Ishikawa (cell line): ENCODE measurements around the gene VWF.

Experiments used
- CEBPB ChIP-seq: IDR thresholded peaks from 2 replicates; pipeline ENCODE4 v1.6.1; 2012
- CREB1 ChIP-seq: IDR thresholded peaks from 2 replicates; pipeline ENCODE4 v1.6.1; 2012; ENCODE audit warnings: low read depth
- EGR1 ChIP-seq: IDR thresholded peaks from 2 replicates; pipeline ENCODE4 v1.6.1; 2012
- EP300 ChIP-seq: IDR thresholded peaks from 2 replicates; pipeline ENCODE4 v1.6.1; 2012; ENCODE audit warnings: borderline replicate concordance
- FOXM1 ChIP-seq: IDR thresholded peaks from 2 replicates; pipeline ENCODE4 v1.6.1; 2012; ENCODE audit warnings: low read depth, borderline replicate concordance
- MAX ChIP-seq: IDR thresholded peaks from 2 replicates; pipeline ENCODE4 v1.6.1; 2012
- NFIC ChIP-seq: IDR thresholded peaks from 2 replicates; pipeline ENCODE4 v1.6.1; 2012
- RAD21 ChIP-seq: IDR thresholded peaks from 2 replicates; pipeline ENCODE4 v1.6.1; 2012; ENCODE audit warnings: low read depth
- TAF1 ChIP-seq: IDR thresholded peaks from 2 replicates; pipeline ENCODE4 v1.6.1; 2012; ENCODE audit warnings: low read depth, mild to moderate bottlenecking
- TCF12 ChIP-seq: IDR thresholded peaks from 2 replicates; pipeline ENCODE4 v1.6.1; 2012; ENCODE audit warnings: low read depth
- TEAD4 ChIP-seq: IDR thresholded peaks from 2 replicates; pipeline ENCODE4 v1.6.1; 2012
- USF1 ChIP-seq: IDR thresholded peaks from 2 replicates; pipeline ENCODE4 v1.6.1; 2012
- YY1 ChIP-seq: IDR thresholded peaks from 2 replicates; pipeline ENCODE4 v1.6.1; 2012; ENCODE audit warnings: low read depth
- ZBTB7A ChIP-seq: IDR thresholded peaks from 2 replicates; pipeline ENCODE4 v1.6.1; 2012; ENCODE audit warnings: low read depth
- TF ChIP-seq, protein P1 (sequence below): IDR thresholded peaks from 2 replicates; pipeline ENCODE4 v1.6.1; 2012; ENCODE audit warnings: low read depth, mild to moderate bottlenecking

Gene VWF

GRCh38 chr12:5977556-5977955, 146.9 kb downstream of the VWF start:
- TF ChIP-seq EGR1 (no peak), FOXM1 (no peak), TEAD4 (no peak), USF1 (no peak), MAX (no peak), CEBPB (no peak), YY1 (no peak), EP300 (no peak), CREB1 (no peak), TCF12 (no peak), ZBTB7A (no peak), TAF1 (no peak), NFIC (no peak), RAD21 (no peak)
- TF ChIP-seq, protein P1, sequence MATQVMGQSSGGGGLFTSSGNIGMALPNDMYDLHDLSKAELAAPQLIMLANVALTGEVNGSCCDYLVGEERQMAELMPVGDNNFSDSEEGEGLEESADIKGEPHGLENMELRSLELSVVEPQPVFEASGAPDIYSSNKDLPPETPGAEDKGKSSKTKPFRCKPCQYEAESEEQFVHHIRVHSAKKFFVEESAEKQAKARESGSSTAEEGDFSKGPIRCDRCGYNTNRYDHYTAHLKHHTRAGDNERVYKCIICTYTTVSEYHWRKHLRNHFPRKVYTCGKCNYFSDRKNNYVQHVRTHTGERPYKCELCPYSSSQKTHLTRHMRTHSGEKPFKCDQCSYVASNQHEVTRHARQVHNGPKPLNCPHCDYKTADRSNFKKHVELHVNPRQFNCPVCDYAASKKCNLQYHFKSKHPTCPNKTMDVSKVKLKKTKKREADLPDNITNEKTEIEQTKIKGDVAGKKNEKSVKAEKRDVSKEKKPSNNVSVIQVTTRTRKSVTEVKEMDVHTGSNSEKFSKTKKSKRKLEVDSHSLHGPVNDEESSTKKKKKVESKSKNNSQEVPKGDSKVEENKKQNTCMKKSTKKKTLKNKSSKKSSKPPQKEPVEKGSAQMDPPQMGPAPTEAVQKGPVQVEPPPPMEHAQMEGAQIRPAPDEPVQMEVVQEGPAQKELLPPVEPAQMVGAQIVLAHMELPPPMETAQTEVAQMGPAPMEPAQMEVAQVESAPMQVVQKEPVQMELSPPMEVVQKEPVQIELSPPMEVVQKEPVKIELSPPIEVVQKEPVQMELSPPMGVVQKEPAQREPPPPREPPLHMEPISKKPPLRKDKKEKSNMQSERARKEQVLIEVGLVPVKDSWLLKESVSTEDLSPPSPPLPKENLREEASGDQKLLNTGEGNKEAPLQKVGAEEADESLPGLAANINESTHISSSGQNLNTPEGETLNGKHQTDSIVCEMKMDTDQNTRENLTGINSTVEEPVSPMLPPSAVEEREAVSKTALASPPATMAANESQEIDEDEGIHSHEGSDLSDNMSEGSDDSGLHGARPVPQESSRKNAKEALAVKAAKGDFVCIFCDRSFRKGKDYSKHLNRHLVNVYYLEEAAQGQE, result no peak

DNA sequence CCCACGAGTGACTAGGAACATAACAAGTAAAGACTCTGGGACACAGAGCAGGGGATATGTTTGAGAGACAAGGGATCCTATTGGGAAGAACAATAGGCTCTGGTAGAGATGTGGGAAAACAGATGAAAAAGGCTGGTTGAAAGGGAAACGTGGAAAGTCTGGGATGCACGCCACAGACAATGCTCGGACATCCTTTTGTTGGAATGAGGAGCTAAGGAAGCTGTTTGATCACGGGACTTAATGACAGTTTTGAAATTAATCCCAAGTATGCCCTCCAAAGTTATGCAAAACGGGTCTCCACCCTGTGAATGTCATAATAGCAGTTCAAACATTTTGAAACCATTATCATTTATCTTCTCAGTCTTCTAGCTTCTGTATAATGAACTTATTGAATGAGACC, 147.8 kb downstream of the VWF start:
- TF ChIP-seq ZBTB7A (no peak), FOXM1 (no peak), MAX (no peak)
- TF ChIP-seq, protein P1, result no peak

- TF ChIP-seq CEBPB (no peak), TAF1 (no peak), FOXM1 (no peak)
Measured at GRCh38 chr12:5976196-5976595, 148.3 kb downstream of the VWF start.

DNA sequence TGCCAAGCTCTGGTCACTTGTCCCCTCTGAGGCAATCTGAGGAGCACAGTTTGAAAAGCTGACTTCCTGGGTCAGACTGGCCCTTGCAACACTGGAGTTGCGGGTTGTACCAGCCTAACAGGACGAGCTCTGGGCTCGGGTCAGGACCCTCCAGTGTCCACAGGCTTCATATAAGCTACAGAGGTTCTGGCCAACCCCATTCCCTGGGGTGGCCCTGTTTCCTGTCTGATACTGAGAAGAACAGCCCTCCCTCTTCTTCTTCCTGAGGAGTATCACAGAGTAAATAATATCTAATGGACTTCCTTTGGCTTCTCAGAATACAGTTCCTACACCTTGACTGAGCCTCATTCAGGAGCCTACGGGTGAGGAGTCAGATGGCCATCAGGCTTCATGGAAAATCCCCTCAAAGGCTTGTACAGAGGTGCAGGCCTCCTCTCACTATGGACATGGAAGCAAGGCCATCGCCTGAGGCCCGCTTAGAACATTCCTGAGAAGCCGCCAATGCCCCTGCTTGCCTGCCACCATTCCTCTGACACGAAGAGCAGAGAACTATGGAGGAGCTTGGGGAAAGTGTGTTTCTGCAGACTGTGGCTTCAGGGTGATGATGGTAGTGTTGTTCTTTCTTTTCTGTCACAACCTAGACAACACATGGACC, 150.9 kb downstream of the VWF start:
- no peak for TF ChIP-seq MAX

DNA sequence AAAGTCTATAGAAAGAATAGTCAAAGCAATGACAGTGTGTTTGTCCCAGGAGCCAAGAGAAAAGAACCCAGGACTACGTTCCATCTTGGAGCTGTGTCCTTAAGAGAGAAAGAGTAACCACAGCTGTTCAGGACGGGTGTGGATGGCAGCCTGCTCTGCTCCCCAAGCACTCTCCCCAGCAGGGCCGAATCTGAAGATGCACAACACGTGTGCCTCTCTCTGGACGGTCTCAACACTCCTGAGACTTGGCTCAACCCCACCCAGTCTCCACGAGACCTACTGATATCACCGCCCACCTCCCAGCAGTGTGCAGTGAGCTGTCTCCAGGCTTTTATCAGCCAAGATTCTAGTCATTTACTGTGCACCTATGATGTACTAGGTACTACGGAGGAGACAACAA, 152.1 kb downstream of the VWF start:
- TF ChIP-seq TEAD4, result no peak

DNA sequence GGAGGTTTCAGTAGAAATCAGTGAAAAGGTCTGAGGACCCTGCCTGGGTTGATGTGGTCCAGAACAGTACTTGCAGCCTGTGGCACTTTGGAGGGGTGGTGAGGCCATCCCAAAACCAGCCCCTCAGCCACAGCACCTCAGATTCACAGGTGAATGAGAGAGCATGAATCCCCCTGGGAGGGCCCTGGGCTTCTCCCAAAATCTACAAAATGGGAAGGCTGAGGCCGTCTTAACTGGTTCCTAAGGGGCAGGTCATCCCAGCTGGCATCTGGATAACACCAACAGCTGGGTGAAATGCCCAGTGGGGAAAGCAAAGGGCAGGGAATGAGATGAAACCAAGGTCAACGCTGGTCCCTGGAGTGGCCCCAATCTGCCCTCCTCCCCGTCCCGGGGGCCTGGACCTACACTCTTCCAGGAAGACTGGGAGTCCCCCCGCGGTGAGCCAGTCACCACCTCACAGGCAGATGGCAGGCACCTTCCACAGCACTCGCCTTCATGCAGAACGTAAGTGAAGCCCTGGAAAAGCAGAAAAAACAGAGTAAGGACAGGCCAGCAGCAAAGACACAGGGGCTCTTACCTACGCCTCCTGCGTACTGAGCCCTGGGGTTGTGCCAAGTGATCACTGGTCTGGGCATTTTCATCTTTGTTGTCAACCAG, 153.1 kb downstream of the VWF start:
- TF ChIP-seq EP300 (no peak), USF1 (no peak), ZBTB7A (no peak), TAF1 (no peak), MAX (no peak), NFIC (no peak), CREB1 (no peak), EGR1 (no peak)
